WERI-Rb-1 (cell line): ENCODE data around the gene GNAQ.
"Not testable (repeated sequence)": the region's sequence is repeated elsewhere in the genome, so short reads cannot be mapped to it uniquely, and the experiment has no call there.

Source experiments
- DNase-seq: peaks from one replicate; pipeline ENCODE4 v3.0.0-alpha.2; 2020
- H3K27ac ChIP-seq: fragments of 250-450 bp; sonication (Bioruptor Pico); 2 replicates; pipeline ENCODE4 v1.5.1; 2020; ENCODE audit warnings: mild to moderate bottlenecking, moderate library complexity
- H3K27me3 ChIP-seq: fragments of 250-450 bp; sonication (Bioruptor Pico); 2 replicates; pipeline ENCODE4 v1.5.1; 2021; ENCODE audit warnings: mild to moderate bottlenecking, low read depth, moderate library complexity; ENCODE audit not compliant: insufficient read depth, severe bottlenecking
- H3K36me3 ChIP-seq: fragments of 250-450 bp; sonication (Bioruptor Pico); 2 replicates; pipeline ENCODE4 v1.5.1; 2020; ENCODE audit warnings: mild to moderate bottlenecking, moderate library complexity
- H3K4me3 ChIP-seq: 2 replicates; pipeline ENCODE4 v1.5.1; 2011; ENCODE audit warnings: low read depth, mild to moderate bottlenecking, control low read depth, low read length
- H3K9me3 ChIP-seq: fragments of 250-450 bp; sonication (Bioruptor Pico); 2 replicates; pipeline ENCODE4 v1.5.1; 2021; ENCODE audit warnings: mild to moderate bottlenecking, moderate library complexity; ENCODE audit not compliant: severe bottlenecking
- TF ChIP-seq, protein P1 (sequence below): IDR thresholded peaks from 2 replicates; pipeline ENCODE4 v1.5.1; 2011; ENCODE audit warnings: low read depth, mild to moderate bottlenecking, control low read depth, inconsistent platforms, low read length

Gene GNAQ

DNA sequence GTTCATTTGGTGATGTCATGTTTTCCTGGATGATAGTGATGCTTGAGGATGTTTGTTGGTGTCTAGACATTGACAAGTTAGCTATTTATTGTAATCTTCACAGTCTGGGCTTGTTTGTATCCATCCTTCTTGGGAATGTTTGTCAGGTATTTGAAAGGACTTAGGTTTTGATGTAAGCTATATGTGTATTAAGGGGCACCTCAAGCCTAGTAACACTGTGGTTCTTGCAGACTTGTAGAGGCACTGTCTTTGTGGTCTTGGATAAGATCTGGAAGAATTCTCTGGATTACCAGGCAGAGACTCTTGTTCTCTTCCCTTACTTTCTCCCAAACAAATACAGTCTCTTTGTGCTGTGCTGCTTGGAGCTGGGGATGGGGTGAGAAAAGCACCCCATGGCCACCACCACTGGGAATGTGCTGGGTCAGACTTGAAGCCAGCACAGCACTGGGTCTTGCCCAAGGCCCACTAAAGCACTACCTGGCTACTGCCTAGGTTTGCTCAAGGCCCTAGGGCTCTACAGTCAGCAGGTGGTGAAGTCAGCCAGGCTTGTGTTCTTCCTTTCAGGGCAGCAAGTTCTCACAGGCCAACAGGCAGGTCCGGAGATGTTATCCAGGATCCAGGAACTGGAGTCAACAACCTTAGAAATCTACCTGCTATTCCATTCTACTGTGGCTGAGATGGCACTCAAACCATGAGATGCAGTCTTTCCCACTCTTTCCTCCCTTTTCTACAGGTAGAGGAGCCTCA is 334.2 kb downstream of the GNAQ start:
- no peak for DNase-seq
- TF ChIP-seq, protein P1, sequence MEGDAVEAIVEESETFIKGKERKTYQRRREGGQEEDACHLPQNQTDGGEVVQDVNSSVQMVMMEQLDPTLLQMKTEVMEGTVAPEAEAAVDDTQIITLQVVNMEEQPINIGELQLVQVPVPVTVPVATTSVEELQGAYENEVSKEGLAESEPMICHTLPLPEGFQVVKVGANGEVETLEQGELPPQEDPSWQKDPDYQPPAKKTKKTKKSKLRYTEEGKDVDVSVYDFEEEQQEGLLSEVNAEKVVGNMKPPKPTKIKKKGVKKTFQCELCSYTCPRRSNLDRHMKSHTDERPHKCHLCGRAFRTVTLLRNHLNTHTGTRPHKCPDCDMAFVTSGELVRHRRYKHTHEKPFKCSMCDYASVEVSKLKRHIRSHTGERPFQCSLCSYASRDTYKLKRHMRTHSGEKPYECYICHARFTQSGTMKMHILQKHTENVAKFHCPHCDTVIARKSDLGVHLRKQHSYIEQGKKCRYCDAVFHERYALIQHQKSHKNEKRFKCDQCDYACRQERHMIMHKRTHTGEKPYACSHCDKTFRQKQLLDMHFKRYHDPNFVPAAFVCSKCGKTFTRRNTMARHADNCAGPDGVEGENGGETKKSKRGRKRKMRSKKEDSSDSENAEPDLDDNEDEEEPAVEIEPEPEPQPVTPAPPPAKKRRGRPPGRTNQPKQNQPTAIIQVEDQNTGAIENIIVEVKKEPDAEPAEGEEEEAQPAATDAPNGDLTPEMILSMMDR, result no peak
- no peak overlapping the region for H3K27ac ChIP-seq
- no peaks in the 10 kb centered on the region for H3K27me3 ChIP-seq
- H3K4me3 ChIP-seq, result no peak overlapping the region
- no peaks in the 10 kb centered on the region for H3K36me3 ChIP-seq
- H3K9me3 ChIP-seq, result no peaks in the 10 kb centered on the region

DNA sequence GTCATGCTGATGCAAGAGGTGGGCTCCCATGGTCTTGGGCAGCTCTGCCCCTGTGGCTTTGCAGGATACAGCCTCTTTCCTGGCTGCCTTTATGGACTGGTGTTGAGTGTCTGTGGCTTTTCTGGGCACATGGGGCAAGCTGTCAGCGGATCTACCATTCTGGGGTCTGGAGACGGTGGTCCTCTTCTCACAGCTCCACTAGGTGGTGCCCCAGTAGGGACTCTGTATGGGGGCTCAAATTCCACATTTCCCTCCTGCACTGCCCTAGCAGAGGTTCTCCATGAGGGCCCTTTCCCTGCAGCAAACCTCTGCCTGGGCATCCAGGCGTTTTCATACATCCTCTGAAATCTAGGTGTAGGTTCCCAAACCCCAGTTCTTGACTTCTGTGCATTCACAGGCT is 340.9 kb downstream of the GNAQ start:
- H3K27me3 ChIP-seq, DNase-seq, H3K36me3 ChIP-seq, H3K27ac ChIP-seq, H3K4me3 ChIP-seq, H3K9me3 ChIP-seq: not testable (repeated sequence)

DNA sequence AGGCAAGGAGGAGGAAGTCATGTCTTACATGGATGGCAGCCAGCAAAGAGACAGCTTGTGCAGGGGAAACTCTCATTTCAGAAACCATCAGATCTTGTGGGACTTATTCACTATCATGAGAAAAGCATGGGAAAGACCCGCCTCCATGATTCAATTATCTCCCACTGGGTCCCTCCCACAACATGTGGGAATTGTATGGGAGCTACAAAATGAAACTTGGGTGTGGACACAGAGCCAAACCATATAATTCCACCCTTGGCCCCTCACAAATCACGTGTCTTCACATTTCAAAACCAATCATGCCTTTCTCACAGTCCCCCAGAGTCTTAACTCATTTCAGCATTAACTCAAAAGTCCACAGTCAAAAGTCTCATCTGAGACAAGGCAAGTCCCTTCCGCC is 341.5 kb downstream of the GNAQ start:
- not testable (repeated sequence) for DNase-seq, H3K27me3 ChIP-seq, H3K36me3 ChIP-seq, H3K9me3 ChIP-seq, H3K27ac ChIP-seq, H3K4me3 ChIP-seq

DNA sequence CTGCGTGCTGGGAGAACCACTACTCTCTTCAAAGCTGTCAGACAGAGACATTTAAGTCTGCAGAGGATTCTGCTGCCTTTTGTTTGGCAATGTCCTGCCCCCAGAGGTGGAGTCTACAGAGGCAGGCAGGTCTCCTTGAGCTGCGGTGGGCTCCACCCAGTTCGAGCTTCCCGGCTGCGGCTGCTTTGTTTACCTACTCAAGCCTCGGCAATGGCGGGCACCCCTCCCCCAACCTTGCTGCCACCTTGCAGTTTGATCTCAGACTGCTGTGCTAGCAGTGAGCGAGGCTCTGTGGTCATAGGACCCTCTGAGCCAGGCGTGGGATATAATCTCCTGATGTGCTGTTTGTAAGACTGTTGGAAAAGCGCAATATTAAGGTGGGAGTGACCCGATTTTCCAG is 343.9 kb downstream of the GNAQ start:
- DNase-seq, H3K9me3 ChIP-seq, H3K27ac ChIP-seq, H3K4me3 ChIP-seq, H3K36me3 ChIP-seq, H3K27me3 ChIP-seq: not testable (repeated sequence)

DNA sequence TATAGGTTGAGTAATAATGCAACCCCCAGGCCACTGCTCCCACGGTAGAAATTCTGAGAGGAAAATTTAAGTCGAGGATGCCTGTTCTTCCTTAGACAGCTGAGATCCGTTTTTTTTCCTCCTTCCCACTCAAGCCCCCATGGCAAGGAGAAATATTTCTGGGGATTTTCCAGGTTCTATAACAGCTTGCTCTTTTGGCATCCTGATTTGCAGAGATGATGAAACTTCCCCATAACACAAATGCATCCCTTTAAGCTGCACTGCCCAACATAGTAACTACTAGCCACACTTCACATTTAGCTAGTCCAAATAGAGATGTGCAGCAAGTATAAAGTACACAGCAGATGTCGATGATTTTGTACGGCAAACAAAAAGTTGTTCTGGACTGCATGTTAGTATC is 351.0 kb downstream of the GNAQ start:
- DNase-seq, result no peak
- Histone ChIP-seq H3K9me3 (no peaks in the 10 kb centered on the region), H3K36me3 (no peaks in the 10 kb centered on the region), H3K4me3 (no peak overlapping the region), H3K27me3 (no peaks in the 10 kb centered on the region), H3K27ac (no peak overlapping the region)
- TF ChIP-seq, protein P1, result no peak

DNA sequence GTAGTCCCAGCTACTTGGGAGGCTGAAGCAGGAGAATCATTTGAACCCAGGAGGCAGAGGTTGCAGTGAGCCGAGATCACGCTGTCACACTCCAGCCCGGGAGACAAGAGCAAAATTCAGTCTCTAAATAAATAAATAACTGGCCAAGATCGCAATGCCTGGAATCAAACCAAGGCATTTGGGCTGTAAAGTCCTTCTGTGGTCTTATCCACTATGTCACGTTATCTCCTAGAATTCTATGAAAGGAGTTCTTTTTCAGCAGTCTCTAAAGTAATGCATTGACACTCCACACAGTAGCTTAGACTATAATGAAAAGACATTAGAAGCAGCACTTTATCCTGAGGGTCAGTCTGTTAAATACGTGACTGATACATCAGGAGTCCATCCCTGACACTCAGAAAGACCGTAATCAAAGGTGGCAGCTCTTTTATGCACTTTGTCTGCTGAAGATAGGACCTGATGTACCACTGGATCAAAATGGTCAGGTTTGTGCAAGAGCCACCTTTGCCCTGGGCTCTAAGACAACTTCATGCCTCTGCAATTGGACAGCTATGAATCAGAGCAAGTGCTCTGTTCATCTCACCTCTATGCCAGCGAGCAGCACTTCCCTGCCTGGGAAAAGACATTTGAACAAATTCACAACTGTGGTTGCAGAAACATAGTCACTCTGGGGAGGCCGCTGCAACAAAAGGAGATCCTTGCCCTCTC is 351.8 kb downstream of the GNAQ start:
- Histone ChIP-seq H3K27me3 (no peaks in the 10 kb centered on the region), H3K9me3 (no peaks in the 10 kb centered on the region), H3K27ac (no peak overlapping the region), H3K4me3 (no peak overlapping the region), H3K36me3 (no peaks in the 10 kb centered on the region)
- no peak for DNase-seq
- TF ChIP-seq, protein P1, result no peak

DNA sequence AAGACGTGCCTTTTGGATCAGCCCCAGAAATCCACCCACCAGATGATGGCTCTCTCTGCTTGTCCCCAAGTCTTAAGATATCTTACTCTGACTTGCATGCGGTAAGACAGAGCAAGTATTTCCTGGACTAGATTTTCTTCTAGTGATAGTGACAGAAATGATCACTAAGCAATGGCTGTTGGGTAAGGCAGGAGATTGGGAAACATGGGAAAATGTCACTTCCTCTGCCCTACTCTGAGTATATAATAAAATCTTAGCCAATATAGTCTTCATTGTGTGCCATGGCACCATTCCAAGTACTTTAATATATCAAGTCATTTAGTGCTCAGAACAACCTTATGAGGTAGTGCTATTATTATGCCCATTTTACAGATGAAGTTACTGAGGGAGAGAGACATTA is 352.5 kb downstream of the GNAQ start:
- DNase-seq, result no peak
- Histone ChIP-seq H3K4me3 (no peak overlapping the region), H3K36me3 (no peaks in the 10 kb centered on the region), H3K9me3 (no peaks in the 10 kb centered on the region), H3K27me3 (no peaks in the 10 kb centered on the region), H3K27ac (no peak overlapping the region)
- TF ChIP-seq, protein P1, result no peak
